Neuronal stem cell (in vitro differentiated cells): ENCODE measurements around the gene PHF3.

Experiments used
- DNase-seq: peaks from one replicate; pipeline ENCODE4 v3.0.0-alpha.2; 2013; ENCODE audit warnings: low spot score
- H2AFZ ChIP-seq: one replicate; pipeline ENCODE4 v1.6.1; 2013; ENCODE audit warnings: mild to moderate bottlenecking, low read length, inconsistent platforms
- H2AK5ac ChIP-seq: 2 replicates; pipeline ENCODE4 v1.6.1; 2013; ENCODE audit warnings: low read depth, mild to moderate bottlenecking, inconsistent platforms, low read length, moderate library complexity, mixed read lengths
- H2BK120ac ChIP-seq: 2 replicates; pipeline ENCODE4 v1.6.1; 2013; ENCODE audit warnings: low read depth, mild to moderate bottlenecking, inconsistent platforms, low read length, moderate library complexity, mixed read lengths
- H2BK12ac ChIP-seq: one replicate; pipeline ENCODE4 v1.6.1; 2013; ENCODE audit warnings: low read length, inconsistent platforms
- H2BK15ac ChIP-seq: 2 replicates; pipeline ENCODE4 v1.6.1; 2013; ENCODE audit warnings: mild to moderate bottlenecking, low read length, inconsistent platforms, mixed read lengths
- H2BK5ac ChIP-seq: one replicate; pipeline ENCODE4 v1.6.1; 2013; ENCODE audit warnings: inconsistent platforms, mild to moderate bottlenecking, low read length, moderate library complexity
- H3K14ac ChIP-seq: one replicate; pipeline ENCODE4 v1.6.1; 2013; ENCODE audit warnings: low read length, inconsistent platforms
- H3K18ac ChIP-seq: 2 replicates; pipeline ENCODE4 v1.6.1; 2013; ENCODE audit warnings: low read length, inconsistent platforms
- H3K23ac ChIP-seq: 2 replicates; pipeline ENCODE4 v1.6.1; 2013; ENCODE audit warnings: low read depth, mild to moderate bottlenecking, mixed read lengths, low read length, inconsistent platforms; ENCODE audit not compliant: poor library complexity
- H3K27ac ChIP-seq: replicated peaks from 3 replicates; pipeline ENCODE4 v1.5.1; 2013; ENCODE audit warnings: low read length, inconsistent platforms
- H3K27me3 ChIP-seq, 3 experiments: 2 replicates each; pipeline ENCODE4 v1.6.1; 2013; ENCODE audit warnings: low read length in 3 of 3, mild to moderate bottlenecking in 2 of 3, inconsistent platforms in 1 of 3, low read depth in 1 of 3, mixed read lengths in 1 of 3, moderate library complexity in 1 of 3; ENCODE audit not compliant: control insufficient read depth in 3 of 3, insufficient read depth in 3 of 3
- H3K36me3 ChIP-seq, 2 donors: replicated peaks in 1 of 2; 2 replicates each; pipeline ENCODE4 v1.6.1; 2013; ENCODE audit warnings: low read length in 2 of 2; ENCODE audit not compliant: control insufficient read depth in 2 of 2, insufficient read depth in 2 of 2
- H3K4ac ChIP-seq: 2 replicates; pipeline ENCODE4 v1.6.1; 2013; ENCODE audit warnings: inconsistent platforms, mild to moderate bottlenecking, low read length, moderate library complexity
- H3K4me1 ChIP-seq, 2 donors: 1 replicate in 1 of 2; 2 replicates in 1 of 2; pipeline ENCODE4 v1.6.1; 2013; ENCODE audit warnings: low read length in 2 of 2, low read depth in 1 of 2; ENCODE audit not compliant: control insufficient read depth in 2 of 2, insufficient read depth in 1 of 2
- H3K4me2 ChIP-seq: one replicate; pipeline ENCODE4 v1.6.1; 2013; ENCODE audit warnings: mild to moderate bottlenecking, low read length, inconsistent platforms; ENCODE audit not compliant: insufficient read depth, poor library complexity, severe bottlenecking
- H3K4me3 ChIP-seq, 2 donors: 2 replicates each; pipeline ENCODE4 v1.5.1; 2013; ENCODE audit warnings: low read length in 2 of 2, mild to moderate bottlenecking in 2 of 2, inconsistent platforms in 1 of 2, moderate library complexity in 1 of 2
- H3K79me1 ChIP-seq: one replicate; pipeline ENCODE4 v1.6.1; 2013; ENCODE audit warnings: low read depth, mild to moderate bottlenecking, inconsistent platforms, low read length, moderate library complexity
- H3K9ac ChIP-seq: one replicate; pipeline ENCODE4 v1.6.1; 2013; ENCODE audit warnings: mild to moderate bottlenecking, low read depth, low read length, inconsistent platforms; ENCODE audit not compliant: poor library complexity
- H3K9me3 ChIP-seq, 2 donors: replicated peaks in 1 of 2; 2 replicates each; pipeline versions ENCODE3 to v1.6.1; 2013; ENCODE audit warnings: low read length in 2 of 2, mild to moderate bottlenecking in 2 of 2, inconsistent platforms in 1 of 2, low read depth in 1 of 2, mixed read lengths in 1 of 2, moderate library complexity in 1 of 2; ENCODE audit not compliant: control insufficient read depth in 2 of 2, insufficient read depth in 1 of 2
- H4K8ac ChIP-seq: one replicate; pipeline ENCODE4 v1.6.1; 2013; ENCODE audit warnings: low read depth, mild to moderate bottlenecking, inconsistent platforms, low read length, moderate library complexity
- H4K91ac ChIP-seq: one replicate; pipeline ENCODE4 v1.6.1; 2013; ENCODE audit warnings: low read length, low read depth, mild to moderate bottlenecking, inconsistent platforms; ENCODE audit not compliant: poor library complexity
- WGBS, 2 donors: extraction: QIAGEN DNeasy Blood & Tissue Kit; methylation state at CpG; one replicate each; pipeline ENCODE4 v1.1.7; 2013; ENCODE audit warnings: missing lambda C conversion rate in 2 of 2, mixed read lengths in 1 of 2; ENCODE audit not compliant: insufficient read length in 2 of 2, insufficient replicate concordance in 1 of 2; ENCODE audit errors: extremely low coverage in 2 of 2; 5-methylcytosine and 5-hydroxymethylcytosine counted together

Gene PHF3

GRCh38 chr6:63624091-63624490, 11.5 kb upstream of the PHF3 start:
- no peak for DNase-seq
- H2BK12ac ChIP-seq: no peak overlapping the region
- no peak overlapping the region for H2BK120ac ChIP-seq
- no peak overlapping the region for H2BK15ac ChIP-seq
- H3K79me1 ChIP-seq: no peaks in the 10 kb centered on the region
- H4K8ac ChIP-seq: no peak overlapping the region
- no CpG with 5 or more reads among the region's 2 CpGs for WGBS, 2 donors
- H3K23ac ChIP-seq: no peak overlapping the region
- no peak overlapping the region for H3K14ac ChIP-seq
- H2AFZ ChIP-seq: no peak overlapping the region
- no peaks in the 10 kb centered on the region for H3K36me3 ChIP-seq
- H4K91ac ChIP-seq: no peak overlapping the region
- no peak overlapping the region for H2AK5ac ChIP-seq
- H2BK5ac ChIP-seq: no peak overlapping the region
- no peaks in the 10 kb centered on the region for H3K4me1 ChIP-seq
- H3K18ac ChIP-seq: no peak overlapping the region
- H3K4me2 ChIP-seq: no peak overlapping the region
- H3K4ac ChIP-seq: no peak overlapping the region
- no peak overlapping the region for H3K27ac ChIP-seq
- no peaks in the 10 kb centered on the region for H3K27me3 ChIP-seq
- no peak overlapping the region for H3K9ac ChIP-seq
- H3K9me3 ChIP-seq: no peaks in the 10 kb centered on the region
- H3K4me3 ChIP-seq: no peak overlapping the region

- Histone ChIP-seq H2BK12ac (no peak overlapping the region), H3K18ac (no peak overlapping the region), H3K9me3 (no peaks in the 10 kb centered on the region), H3K27ac (no peak overlapping the region), H3K23ac (no peak overlapping the region), H3K27me3 (no peaks in the 10 kb centered on the region), H2AFZ (peak overlapping the region; percentile 24), H3K79me1 (no peaks in the 10 kb centered on the region), H3K4me1 (peaks cover 3 to 5% of the 10 kb centered on the region in 2 donors), H2AK5ac (no peak overlapping the region), H2BK120ac (no peak overlapping the region), H3K4me3 (no peak overlapping the region), H4K91ac (no peak overlapping the region), H2BK5ac (no peak overlapping the region), H3K14ac (no peak overlapping the region), H3K9ac (no peak overlapping the region), H4K8ac (no peak overlapping the region), H3K4ac (no peak overlapping the region), H3K36me3 (no peaks in the 10 kb centered on the region), H3K4me2 (no peak overlapping the region), H2BK15ac (no peak overlapping the region)
- DNase-seq: no peak
- WGBS, 2 donors: no CpG with 5 or more reads among the region's 1 CpG
Measured at GRCh38 chr6:63630466-63630865, 5.1 kb upstream of the PHF3 start.

GRCh38 chr6:63634630-63635029, 972 bp upstream of the PHF3 start:
- H3K9ac ChIP-seq: no peak overlapping the region
- H2AK5ac ChIP-seq: no peak overlapping the region
- no peak for DNase-seq
- no peak overlapping the region for H3K4me3 ChIP-seq
- no peak overlapping the region for H3K18ac ChIP-seq
- H3K79me1 ChIP-seq: peaks cover 2% of the 10 kb centered on the region
- no CpG with 5 or more reads among the region's 2 CpGs for WGBS, 2 donors
- no peak overlapping the region for H3K27ac ChIP-seq
- H2AFZ ChIP-seq: peak overlapping the region; percentile 99
- no peak overlapping the region for H3K4me2 ChIP-seq
- H2BK120ac ChIP-seq: no peak overlapping the region
- no peak overlapping the region for H2BK5ac ChIP-seq
- H3K9me3 ChIP-seq: no peaks in the 10 kb centered on the region
- H3K14ac ChIP-seq: no peak overlapping the region
- no peak overlapping the region for H3K4ac ChIP-seq
- H3K23ac ChIP-seq: no peak overlapping the region
- H2BK12ac ChIP-seq: no peak overlapping the region
- H4K91ac ChIP-seq: no peak overlapping the region
- no peak overlapping the region for H2BK15ac ChIP-seq
- no peak overlapping the region for H4K8ac ChIP-seq
- no peaks in the 10 kb centered on the region for H3K36me3 ChIP-seq
- peaks cover 3 to 6% of the 10 kb centered on the region in 2 donors for H3K4me1 ChIP-seq
- H3K27me3 ChIP-seq: no peaks in the 10 kb centered on the region

- WGBS, 2 donors: no CpG with 5 or more reads among the region's 5 CpGs
- peaks cover 2% of the 10 kb centered on the region for H3K79me1 ChIP-seq
- H2BK5ac ChIP-seq: no peak overlapping the region
- DNase-seq: no peak
- H2BK12ac ChIP-seq: no peak overlapping the region
- no peak overlapping the region for H4K91ac ChIP-seq
- no peak overlapping the region for H2BK15ac ChIP-seq
- H2AFZ ChIP-seq: peak overlapping the region; percentile 99
- H3K9ac ChIP-seq: no peak overlapping the region
- no peak overlapping the region for H3K4ac ChIP-seq
- H3K36me3 ChIP-seq: no peaks in the 10 kb centered on the region
- H3K4me3 ChIP-seq: peak overlapping the region; percentile 73 to 91
- H3K4me2 ChIP-seq: peak overlapping the region; percentile 71
- no peak overlapping the region for H3K14ac ChIP-seq
- no peaks in the 10 kb centered on the region for H3K27me3 ChIP-seq
- H3K23ac ChIP-seq: peak overlapping the region; percentile 96
- no peaks in the 10 kb centered on the region for H3K9me3 ChIP-seq
- H3K27ac ChIP-seq: peak overlapping the region; percentile 61
- no peak overlapping the region for H3K18ac ChIP-seq
- H4K8ac ChIP-seq: no peak overlapping the region
- no peak overlapping the region for H2AK5ac ChIP-seq
- no peak overlapping the region for H2BK120ac ChIP-seq
- H3K4me1 ChIP-seq: peaks cover 3 to 7% of the 10 kb centered on the region in 2 donors
Measured at GRCh38 chr6:63635215-63635587, 401 bp upstream of the PHF3 start.
